GM06990 (cell line): Measurements from ENCODE around the gene TUSC2.
A peak's percentile ranks its signal among the peaks of the same experiment; 100 is the strongest.

Experiments
- DNase-seq: peaks from one replicate; pipeline ENCODE4 v3.0.0-alpha.2; 2011; ENCODE audit not compliant: insufficient read length; ENCODE audit errors: extremely low read depth
- H3K27me3 ChIP-seq: replicated peaks from 2 replicates; pipeline ENCODE4 v1.6.0; 2011; ENCODE audit warnings: low read length; ENCODE audit not compliant: control insufficient read depth, insufficient read depth
- H3K36me3 ChIP-seq: 2 replicates; pipeline ENCODE4 v1.5.1; 2011; ENCODE audit warnings: low read length; ENCODE audit not compliant: control insufficient read depth, insufficient read depth
- H3K4me3 ChIP-seq: replicated peaks from 2 replicates; pipeline ENCODE4 v1.5.1; 2011; ENCODE audit warnings: low read depth, mild to moderate bottlenecking, control low read depth, low read length
- CTCF ChIP-seq: IDR thresholded peaks from 2 replicates; pipeline ENCODE4 v1.5.1; 2011; ENCODE audit warnings: low read length, control low read depth, mild to moderate bottlenecking, inconsistent platforms; ENCODE audit not compliant: insufficient read depth, poor library complexity, severe bottlenecking

TUSC2 gene

GRCh38 chr3:50345586-50346234 lies 17.7 kb upstream of the TUSC2 start, which contains the start of gene ZMYND10:
Gene ZMYND10 (minus strand): TSS chr3:50345732. CDS start chr3:50345579, 153 bp downstream.
- no peak for TF ChIP-seq CTCF
- Histone ChIP-seq H3K4me3 (peak within 1 kb of the TSS; percentile 46), H3K27me3 (no peaks in the 10 kb centered on the region), H3K36me3 (peaks cover 11% of the 10 kb centered on the region)
- DNase-seq: peak; percentile 79

DNA sequence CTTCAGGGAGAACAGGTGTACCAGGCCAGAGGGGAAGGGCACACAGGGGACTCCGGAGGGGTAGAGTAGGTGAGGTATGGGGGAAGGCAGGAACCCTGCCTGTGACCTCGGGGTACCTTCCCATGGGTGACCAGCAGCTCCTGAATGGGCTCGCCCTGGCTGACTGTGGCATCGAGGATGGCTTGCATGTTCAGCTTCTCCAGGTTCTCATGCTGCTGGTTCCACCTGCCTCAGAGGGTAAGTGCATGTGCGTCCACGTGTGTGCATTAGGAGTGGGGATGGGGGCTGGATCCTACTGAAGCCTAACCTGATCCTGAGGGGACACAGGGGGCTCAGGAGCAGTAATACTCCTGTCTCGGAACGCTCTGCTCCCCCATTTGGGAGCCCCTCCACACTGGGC lies 17.0 kb upstream of the TUSC2 start:
- no peak overlapping the region for H3K4me3 ChIP-seq
- no peak for TF ChIP-seq CTCF
- no peaks in the 10 kb centered on the region for H3K27me3 ChIP-seq
- DNase-seq: no peak
- peaks cover 11% of the 10 kb centered on the region for H3K36me3 ChIP-seq

GRCh38 chr3:50342813-50343633 lies 15.0 kb upstream of the TUSC2 start:
- no peak for TF ChIP-seq CTCF
- no peak overlapping the region for H3K4me3 ChIP-seq
- H3K36me3 ChIP-seq: peaks cover 6% of the 10 kb centered on the region
- H3K27me3 ChIP-seq: no peaks in the 10 kb centered on the region
- DNase-seq: no peak

GRCh38 chr3:50341996-50342650 lies 14.1 kb upstream of the TUSC2 start:
- no peak for TF ChIP-seq CTCF
- DNase-seq: no peak
- Histone ChIP-seq H3K36me3 (no peaks in the 10 kb centered on the region), H3K27me3 (no peaks in the 10 kb centered on the region), H3K4me3 (no peak overlapping the region)

DNA sequence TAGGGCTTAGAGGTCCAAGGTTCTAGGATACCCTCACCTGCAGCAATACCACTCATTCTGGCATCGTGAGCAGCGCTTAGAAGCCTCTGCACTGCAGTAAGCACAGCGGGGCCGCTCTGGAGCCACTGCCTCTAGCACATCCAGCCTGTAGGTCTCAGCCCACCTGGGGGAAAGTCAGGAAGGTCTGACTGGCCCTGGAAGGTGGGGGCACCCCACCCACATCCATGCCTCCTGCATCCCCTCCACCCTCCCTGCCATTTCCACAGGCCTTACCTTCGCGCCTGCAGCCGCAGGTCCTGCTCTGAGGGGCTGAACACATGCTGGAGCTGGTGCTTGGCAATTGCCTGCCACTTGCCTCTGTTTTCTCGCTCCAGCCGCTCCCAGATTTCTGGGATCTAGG lies 13.5 kb upstream of the TUSC2 start:
- H3K36me3 ChIP-seq: no peaks in the 10 kb centered on the region
- H3K4me3 ChIP-seq: peak overlapping the region; percentile 93
- no peak for DNase-seq
- no peak for TF ChIP-seq CTCF
- no peaks in the 10 kb centered on the region for H3K27me3 ChIP-seq
